Esophagus muscularis mucosa (tissue), 4 donors: ENCODE measurements around the gene FGF12.

Experiments
- EP300 ChIP-seq: sonication (generic); formaldehyde crosslinking; IDR thresholded peaks from one replicate; pipeline ENCODE4 v1.6.1; 2017; ENCODE audit warnings: antibody characterized with exemption
- POLR2A ChIP-seq: fragments of 450-650 bp; IDR thresholded peaks from one replicate; pipeline ENCODE4 v1.6.1; 2017; ENCODE audit warnings: antibody characterized with exemption, moderate library complexity, mild to moderate bottlenecking, low read depth
- POLR2AphosphoS5 ChIP-seq, 2 donors: sonication (generic); formaldehyde crosslinking; IDR thresholded peaks; one replicate each; pipeline ENCODE4 v1.6.1; 2017; ENCODE audit warnings: antibody characterized with exemption in 2 of 2
- TF ChIP-seq, protein P1 (sequence below), 3 experiments: fragments of 200-600 bp in 2 of 3; fragments of 450-650 bp in 1 of 3; sonication (generic) in 2 of 3; IDR thresholded peaks; one replicate each; pipeline ENCODE4 v1.5.1; 2017 to 2019; ENCODE audit warnings: antibody characterized with exemption in 3 of 3, mild to moderate bottlenecking in 2 of 3, moderate library complexity in 1 of 3

DNA sequence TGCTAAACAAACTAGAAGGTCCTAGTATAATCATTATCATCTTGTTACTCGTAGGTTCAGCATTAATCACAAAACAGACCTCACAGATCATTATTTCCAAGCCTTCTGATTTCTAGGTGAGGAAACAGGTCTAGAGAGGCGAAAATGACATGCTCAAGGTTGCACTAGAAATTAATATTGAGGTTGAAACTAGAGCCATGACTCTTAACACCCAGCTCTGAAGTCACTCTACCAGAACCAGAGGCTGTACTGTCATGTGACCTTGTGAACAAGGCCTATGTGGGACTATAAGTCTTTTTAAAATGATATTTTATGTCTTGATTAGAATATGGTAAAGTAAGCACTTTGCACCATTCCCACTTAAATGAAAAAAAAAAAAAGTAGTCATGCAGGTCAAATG lies 23.8 kb upstream of the FGF12 start:
- TF ChIP-seq, protein P1, sequence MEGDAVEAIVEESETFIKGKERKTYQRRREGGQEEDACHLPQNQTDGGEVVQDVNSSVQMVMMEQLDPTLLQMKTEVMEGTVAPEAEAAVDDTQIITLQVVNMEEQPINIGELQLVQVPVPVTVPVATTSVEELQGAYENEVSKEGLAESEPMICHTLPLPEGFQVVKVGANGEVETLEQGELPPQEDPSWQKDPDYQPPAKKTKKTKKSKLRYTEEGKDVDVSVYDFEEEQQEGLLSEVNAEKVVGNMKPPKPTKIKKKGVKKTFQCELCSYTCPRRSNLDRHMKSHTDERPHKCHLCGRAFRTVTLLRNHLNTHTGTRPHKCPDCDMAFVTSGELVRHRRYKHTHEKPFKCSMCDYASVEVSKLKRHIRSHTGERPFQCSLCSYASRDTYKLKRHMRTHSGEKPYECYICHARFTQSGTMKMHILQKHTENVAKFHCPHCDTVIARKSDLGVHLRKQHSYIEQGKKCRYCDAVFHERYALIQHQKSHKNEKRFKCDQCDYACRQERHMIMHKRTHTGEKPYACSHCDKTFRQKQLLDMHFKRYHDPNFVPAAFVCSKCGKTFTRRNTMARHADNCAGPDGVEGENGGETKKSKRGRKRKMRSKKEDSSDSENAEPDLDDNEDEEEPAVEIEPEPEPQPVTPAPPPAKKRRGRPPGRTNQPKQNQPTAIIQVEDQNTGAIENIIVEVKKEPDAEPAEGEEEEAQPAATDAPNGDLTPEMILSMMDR (IDR thresholded peaks at IDR 0.05) = no peak
- TF ChIP-seq POLR2A = no peak
- no peak for TF ChIP-seq POLR2AphosphoS5 (IDR thresholded peaks at IDR 0.05)
- no peak for TF ChIP-seq EP300
